ENCODE results near the gene PDE10A. TPM values are rescaled to one million over a fixed set of nuclear protein-coding genes. Genes with fewer than 3 reads are reported as not detected.

PDE10A gene
- total RNA-seq, 1 donor from 2014 or later = 0.79 TPM

- Histone ChIP-seq H3K27me3 (ENCODE audit: control insufficient read depth, insufficient read depth, low read length) (no peaks in the 10 kb centered on the region), H3K4me3 (ENCODE audit: low read depth, low read length) (no peak overlapping the region), H3K36me3 (ENCODE audit: control insufficient read depth, insufficient read depth, low read length) (no peaks in the 10 kb centered on the region)
- DNase-seq (ENCODE audit: low read depth) (no peak), FAIRE-seq (no peak)
- no peak for TF ChIP-seq CTCF (IDR thresholded peaks at IDR 0.05; ENCODE audit: insufficient read depth, low read length, severe bottlenecking)
These were observed 27.1 kb downstream of the PDE10A start for GRCh38 chr6:165635965-165636364.

GRCh38 chr6:165634101-165634880 is 28.8 kb downstream of the PDE10A start:
- FAIRE-seq (no peak), DNase-seq (ENCODE audit: low read depth) (no peak)
- TF ChIP-seq CTCF (IDR thresholded peaks at IDR 0.05; ENCODE audit: insufficient read depth, low read length, severe bottlenecking) = no peak
- Histone ChIP-seq H3K4me3 (ENCODE audit: low read depth, low read length) (no peak overlapping the region), H3K36me3 (ENCODE audit: control insufficient read depth, insufficient read depth, low read length) (no peaks in the 10 kb centered on the region), H3K27me3 (ENCODE audit: control insufficient read depth, insufficient read depth, low read length) (no peaks in the 10 kb centered on the region)

GRCh38 chr6:165632194-165632593 is 30.8 kb downstream of the PDE10A start:
- H3K27me3 ChIP-seq (ENCODE audit: control insufficient read depth, insufficient read depth, low read length) = no peaks in the 10 kb centered on the region
- DNase-seq (ENCODE audit: low read depth) = no peak
- H3K36me3 ChIP-seq (ENCODE audit: control insufficient read depth, insufficient read depth, low read length) = no peaks in the 10 kb centered on the region
- TF ChIP-seq CTCF (IDR thresholded peaks at IDR 0.05; ENCODE audit: insufficient read depth, low read length, severe bottlenecking) = no peak
- no peak overlapping the region for H3K4me3 ChIP-seq (ENCODE audit: low read depth, low read length)
- no peak for FAIRE-seq

- Histone ChIP-seq H3K36me3 (ENCODE audit: control insufficient read depth, insufficient read depth, low read length) (no peaks in the 10 kb centered on the region), H3K4me3 (ENCODE audit: low read depth, low read length) (no peak overlapping the region), H3K27me3 (ENCODE audit: control insufficient read depth, insufficient read depth, low read length) (no peaks in the 10 kb centered on the region)
- FAIRE-seq (no peak), DNase-seq (ENCODE audit: low read depth) (no peak)
- no peak for TF ChIP-seq CTCF (IDR thresholded peaks at IDR 0.05; ENCODE audit: insufficient read depth, low read length, severe bottlenecking)
These were observed 32.5 kb downstream of the PDE10A start for GRCh38 chr6:165630544-165630953.

- no peaks in the 10 kb centered on the region for H3K27me3 ChIP-seq (ENCODE audit: control insufficient read depth, insufficient read depth, low read length)
- H3K36me3 ChIP-seq (ENCODE audit: control insufficient read depth, insufficient read depth, low read length) = no peaks in the 10 kb centered on the region
- H3K4me3 ChIP-seq (ENCODE audit: low read depth, low read length) = no peak overlapping the region
- TF ChIP-seq CTCF (IDR thresholded peaks at IDR 0.05; ENCODE audit: insufficient read depth, low read length, severe bottlenecking) = no peak
- FAIRE-seq (no peak), DNase-seq (ENCODE audit: low read depth) (no peak)
These were observed 34.1 kb downstream of the PDE10A start for GRCh38 chr6:165628955-165629354.

GRCh38 chr6:165627366-165627765 is 35.7 kb downstream of the PDE10A start:
- no peaks in the 10 kb centered on the region for H3K27me3 ChIP-seq (ENCODE audit: control insufficient read depth, insufficient read depth, low read length)
- no peaks in the 10 kb centered on the region for H3K36me3 ChIP-seq (ENCODE audit: control insufficient read depth, insufficient read depth, low read length)
- FAIRE-seq (no peak), DNase-seq (ENCODE audit: low read depth) (no peak)
- no peak overlapping the region for H3K4me3 ChIP-seq (ENCODE audit: low read depth, low read length)
- TF ChIP-seq CTCF (IDR thresholded peaks at IDR 0.05; ENCODE audit: insufficient read depth, low read length, severe bottlenecking) = no peak
